Forelimb muscle (tissue), 1 donor: Measurements from ENCODE around the gene SH3RF1. TPM values are rescaled to one million over a fixed set of nuclear protein-coding genes. Genes with fewer than 3 reads are reported as not detected.

ENCODE experiments used
- DNase-seq: peaks from one replicate; pipeline ENCODE4 v3.0.0-alpha.2; 2013; ENCODE audit warnings: low read depth
- polyA plus RNA-seq: library from polyadenylated mRNA; unstranded; fragments of 120-200 nt; gene quantifications from one replicate; pipeline ENCODE4 v1.2.1, GENCODE V29; 2013; ENCODE audit not compliant: insufficient read length

The SH3RF1 gene
- polyA plus RNA-seq, 1 donor, result 19.6 TPM

DNA sequence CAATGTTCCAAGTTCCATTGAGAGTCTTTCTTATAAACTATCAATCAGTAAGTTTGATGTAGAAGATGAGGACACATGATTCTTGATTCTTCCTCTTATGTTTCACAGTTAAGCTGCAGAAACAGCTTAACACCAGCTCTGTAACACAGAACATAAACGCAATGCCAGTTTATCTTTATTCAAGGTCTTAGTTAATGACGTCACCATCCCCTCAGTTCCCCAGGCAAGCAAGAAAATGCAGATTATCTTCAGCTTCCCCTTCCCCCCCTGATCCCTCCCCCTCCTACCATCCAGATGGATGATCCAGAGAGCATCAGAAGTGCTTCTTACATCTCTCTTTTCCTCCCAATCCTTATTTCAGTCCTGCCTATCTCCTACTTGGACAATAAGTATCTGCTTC, 4.4 kb upstream of the SH3RF1 start:
- DNase-seq, result no peak

DNA sequence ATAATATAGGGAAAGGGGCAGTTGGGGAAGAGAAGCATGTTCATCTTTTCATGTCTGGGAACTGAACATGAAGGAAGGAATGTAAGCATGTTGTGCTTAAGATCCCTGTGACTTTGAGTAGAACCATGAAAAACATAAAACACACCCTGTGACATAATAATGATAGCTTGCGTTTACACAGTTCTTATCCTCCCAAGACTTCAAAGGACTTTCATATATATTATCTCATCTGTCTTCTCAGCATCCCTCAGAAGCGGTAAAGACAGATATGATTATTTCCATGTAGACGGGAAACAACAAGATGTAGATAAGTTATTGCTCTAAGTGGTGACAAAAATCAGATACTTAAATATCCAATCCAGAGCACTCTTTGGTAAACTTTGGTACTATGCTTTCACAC, 3.3 kb upstream of the SH3RF1 start:
- DNase-seq, result no peak

DNA sequence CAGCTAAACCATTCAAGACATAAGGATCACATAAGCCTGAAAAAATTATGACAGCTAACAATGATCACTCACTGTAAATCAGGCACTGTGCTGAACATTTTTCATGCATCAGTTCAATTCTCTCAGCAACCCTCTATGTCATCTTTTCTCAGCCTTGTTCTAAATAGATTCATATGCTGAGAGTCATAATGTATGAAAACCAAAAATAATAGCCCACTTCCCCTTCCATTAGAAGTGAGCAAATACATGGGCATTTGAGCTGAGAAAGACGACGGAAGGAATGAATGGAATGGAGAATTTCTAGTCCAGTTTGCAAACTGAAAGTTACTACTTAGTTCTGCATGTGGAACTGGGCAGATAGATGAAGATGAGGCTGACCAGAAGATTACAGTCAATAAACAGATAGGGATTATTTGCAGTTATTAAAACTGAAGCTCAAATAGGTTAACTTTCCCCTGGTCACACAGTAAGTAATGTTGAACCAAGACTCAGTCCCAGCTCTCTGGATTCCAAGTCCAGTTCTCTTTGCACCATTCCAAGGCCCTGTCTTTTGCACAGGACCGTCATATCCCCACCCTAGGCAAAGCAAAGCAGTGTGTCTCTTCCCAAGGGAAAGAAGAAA, 1.6 kb upstream of the SH3RF1 start:
- no peak for DNase-seq

DNA sequence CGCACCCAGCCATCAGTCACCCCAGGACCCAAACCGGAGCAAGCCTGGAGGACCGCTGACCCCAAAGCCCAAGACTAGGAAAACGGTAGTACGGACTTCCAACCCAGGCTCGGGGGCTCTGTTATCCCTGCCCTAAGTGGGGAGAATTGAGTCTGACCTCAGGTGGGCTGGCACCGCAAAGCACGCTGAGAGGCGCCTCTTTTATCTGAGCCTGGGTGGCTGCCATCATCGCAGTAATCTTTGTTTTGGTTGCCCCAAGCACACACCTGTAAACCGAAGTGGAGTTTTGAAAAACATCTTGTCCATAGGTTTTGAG, 894 bp upstream of the SH3RF1 start:
- no peak for DNase-seq

DNA sequence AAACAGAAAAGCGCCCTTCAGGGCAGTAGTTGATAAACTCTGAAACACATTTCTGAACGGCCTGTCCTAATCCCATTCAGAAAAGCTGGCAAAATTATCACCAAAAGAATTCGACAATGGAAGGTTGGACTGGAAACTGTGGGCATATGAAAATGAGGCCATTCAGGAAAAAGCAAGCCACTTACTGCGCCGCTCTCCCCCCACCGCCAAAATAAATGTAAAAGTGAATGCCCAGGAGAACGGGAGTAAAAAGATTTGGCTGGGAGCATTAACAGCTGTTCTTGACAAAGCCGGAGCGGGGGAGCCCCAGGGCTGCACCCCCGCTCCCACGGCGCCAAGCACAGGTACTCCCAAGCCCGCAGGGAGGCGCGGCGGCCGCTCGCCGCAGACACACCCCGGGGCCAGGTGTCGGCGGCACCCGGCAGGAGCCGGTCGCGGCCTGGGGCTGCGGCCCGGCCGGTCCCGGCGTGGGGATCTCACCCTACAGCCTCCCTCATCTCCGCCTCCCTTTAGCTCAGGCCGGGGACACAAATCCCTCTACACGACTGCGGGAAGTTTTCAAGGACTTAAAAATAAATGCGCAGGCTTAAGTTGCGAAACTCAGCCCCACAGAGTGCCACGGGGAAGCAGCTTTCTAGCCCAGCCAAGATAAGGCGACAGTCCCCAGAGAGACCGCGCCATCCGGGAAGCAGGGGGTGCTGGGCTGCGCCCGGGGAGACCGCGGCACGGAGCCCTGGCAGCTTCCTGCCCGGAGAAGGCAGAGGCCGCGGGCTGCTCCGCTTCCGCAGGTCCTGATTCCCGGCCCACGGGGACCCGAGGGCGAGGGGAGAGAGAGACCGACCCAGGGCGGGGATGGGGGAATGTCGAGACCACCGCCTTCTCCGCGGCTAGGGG, 593 bp downstream of the SH3RF1 start:
- DNase-seq, result no peak

DNA sequence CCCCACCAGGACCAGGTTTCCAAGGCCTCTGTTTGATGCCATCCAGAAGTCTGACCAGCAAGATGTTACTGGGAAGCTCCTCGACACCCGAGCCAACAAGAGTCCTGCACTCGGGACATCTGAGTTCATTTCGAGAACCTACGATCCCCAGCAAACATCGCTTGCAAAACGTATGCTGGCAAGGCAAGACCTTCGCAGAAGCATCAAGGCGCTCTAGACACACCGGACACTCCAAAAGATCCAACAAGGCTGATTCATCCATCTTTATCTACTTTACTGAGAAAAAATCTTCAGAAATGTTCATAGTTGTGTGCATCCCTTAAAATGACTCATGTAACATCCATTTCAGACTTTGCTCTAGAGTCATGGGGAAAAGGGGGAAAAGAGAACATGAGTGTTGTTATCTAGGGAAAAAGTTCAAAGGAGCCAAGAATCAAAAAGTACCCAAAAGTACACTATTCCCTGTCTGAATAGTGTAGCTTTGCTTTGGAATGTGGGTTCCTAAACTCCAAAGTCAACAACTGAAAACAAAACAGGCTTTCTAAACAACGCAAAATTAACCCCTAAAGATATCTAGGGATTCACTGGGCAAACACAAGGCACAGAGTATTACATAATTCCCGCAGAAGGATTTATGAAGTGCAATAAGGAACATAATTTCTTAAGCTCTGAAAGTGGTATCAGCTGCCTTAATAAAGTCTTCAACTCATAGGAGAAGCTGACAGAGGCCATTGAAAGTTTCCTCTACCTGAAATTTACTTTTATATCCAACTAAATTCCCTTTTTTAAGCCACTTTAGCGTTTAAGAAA, 1.6 kb downstream of the SH3RF1 start:
- DNase-seq, result no peak

DNA sequence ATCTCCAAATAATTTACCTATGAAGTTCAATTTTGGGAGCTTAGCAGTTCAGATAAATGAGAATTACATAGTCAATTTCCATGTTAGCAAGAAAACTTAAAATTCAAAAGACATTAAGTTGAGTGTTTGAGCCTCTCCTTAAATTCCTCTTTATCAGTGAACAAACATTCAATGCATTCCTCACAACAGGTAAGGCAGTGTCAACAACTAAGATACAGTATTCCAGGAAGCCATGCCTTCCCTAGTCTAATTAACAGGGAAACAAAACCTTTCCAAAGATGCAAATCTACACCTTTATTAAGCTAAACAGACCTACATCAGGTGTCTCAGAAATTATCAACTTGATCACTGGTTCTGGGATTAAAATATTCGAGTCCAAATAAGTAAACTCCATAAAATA, 3.7 kb downstream of the SH3RF1 start:
- no peak for DNase-seq

DNA sequence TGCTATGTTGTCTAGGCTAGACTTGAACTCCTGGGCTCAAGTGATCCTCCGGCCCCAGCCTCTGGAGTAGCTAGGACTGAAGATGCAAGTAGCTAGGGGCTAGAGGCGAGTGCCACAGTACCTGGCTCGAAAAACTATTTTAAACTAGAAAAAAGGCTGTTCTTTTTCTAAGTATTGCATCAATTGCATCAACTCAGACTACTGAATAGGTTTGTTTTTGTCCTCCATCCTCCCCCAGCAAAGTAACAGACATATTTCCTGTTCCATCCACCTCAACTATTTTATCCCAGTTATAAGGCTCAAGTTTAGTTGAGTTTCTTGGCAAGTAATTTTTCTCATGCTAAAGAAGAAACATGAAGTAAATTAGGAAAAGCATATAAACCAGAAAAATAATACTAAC, 4.1 kb downstream of the SH3RF1 start:
- no peak for DNase-seq

DNA sequence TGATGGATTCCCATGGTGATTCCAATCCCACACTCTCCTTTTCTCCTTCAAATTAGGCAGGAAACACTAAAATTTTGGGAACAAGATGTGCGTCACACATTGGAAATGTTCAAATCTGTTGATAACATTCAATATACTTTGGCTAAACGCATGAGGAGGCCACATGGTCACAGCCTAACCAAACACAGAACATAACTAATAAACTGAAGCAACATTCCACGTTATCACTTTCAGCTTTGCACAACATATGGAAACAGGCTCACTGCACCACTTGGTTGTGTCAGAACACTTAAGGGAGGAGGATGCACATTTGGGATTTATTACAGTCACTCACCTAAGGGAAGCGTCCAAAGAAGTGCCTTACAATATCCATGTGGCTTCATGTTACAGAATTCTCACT, 4.7 kb downstream of the SH3RF1 start:
- no peak for DNase-seq

DNA sequence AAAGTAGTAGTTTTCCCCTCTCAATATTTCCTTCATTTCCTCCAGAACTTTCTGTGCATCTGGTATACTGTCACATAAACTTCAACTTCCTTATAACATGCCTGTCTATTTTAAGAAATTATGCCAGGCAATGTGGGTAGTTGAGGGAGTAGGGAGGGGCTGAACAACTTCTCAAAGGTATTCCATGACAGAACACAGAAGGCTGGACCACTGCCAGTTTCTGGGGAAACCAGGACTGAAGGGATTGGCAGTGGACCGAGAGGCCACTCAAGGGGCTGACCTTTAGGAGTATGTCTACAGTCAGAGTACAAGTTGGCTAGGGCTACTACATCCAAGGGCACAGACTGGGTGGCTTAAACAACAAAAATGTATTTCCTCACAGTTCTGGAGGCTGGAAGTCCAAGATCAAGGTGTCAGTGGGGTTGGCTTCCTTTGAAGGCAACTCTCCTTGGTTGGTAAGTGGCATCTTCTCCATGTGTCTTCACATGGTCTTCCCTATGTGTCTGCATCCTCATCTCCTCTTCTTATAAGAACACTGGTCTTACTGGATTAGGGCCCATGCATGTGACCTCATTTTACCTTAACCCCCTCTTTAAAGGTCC, 6.9 kb downstream of the SH3RF1 start:
- DNase-seq, result no peak

DNA sequence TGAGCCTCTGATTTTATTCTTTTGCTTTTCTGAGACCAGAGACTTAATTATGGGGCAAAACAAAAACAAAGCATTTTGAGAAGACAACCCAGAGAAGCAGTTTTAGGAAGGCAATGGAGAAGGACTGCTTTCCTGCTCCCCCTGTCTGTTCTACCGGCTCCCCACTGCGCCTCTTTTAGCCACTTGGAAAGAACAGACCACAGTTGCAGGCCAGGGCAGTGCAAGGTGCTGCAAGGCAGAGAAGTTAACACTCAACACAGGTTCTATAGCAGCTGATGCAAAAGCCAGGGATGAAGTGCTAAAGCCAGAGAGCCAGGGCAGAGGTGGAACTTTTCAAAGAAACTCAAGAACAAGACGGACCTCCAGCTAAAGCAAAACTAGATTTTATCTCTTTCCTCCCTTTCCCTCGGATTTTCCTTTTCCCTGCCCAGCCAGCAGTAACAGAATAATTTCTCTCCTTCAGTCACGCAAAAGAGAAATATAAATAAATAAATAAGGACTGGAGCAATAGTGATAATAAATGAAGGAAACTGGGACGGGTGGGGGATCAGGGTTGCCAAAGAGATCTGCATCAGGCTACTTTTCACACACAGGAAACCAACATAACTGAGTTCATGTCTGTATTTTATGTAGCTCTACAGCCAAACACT, 10.4 kb downstream of the SH3RF1 start:
- DNase-seq, result no peak

DNA sequence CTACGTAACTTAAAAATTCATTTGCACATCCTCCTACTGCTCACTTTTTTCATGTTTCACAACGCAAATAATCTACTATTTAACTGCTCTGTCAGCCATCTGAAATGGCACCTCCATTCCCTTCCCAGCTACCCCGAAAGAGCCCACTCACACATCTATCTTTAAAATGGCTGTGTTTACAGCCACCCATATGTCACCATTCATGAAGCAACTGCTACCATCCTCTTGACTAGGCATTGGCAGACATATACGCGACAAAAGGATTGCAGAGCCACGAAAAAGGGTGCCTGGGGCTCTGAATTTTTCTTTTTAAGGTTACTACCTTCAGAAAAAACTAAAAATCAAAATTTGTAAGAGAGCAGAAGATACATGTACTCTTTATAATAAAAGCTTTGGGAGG, 11.5 kb downstream of the SH3RF1 start:
- DNase-seq, result no peak

DNA sequence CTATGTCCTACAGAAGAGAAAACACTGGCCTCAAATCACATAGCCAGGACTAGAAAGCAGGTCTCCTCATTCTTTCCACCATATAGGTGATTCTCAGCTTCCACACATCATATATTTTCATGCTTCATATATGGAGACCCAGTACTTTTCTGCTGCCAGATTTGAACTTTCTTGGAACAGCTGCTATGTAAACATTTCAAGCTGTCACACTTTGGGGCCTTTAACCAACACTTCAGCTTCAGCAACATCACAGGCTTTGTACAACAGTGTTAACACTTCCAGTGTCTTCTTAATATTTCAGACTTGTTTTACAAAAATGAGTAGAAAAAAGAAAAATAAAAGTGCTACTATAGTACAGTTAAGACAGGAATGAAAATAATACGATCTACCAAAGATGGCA, 12.6 kb downstream of the SH3RF1 start:
- no peak for DNase-seq

DNA sequence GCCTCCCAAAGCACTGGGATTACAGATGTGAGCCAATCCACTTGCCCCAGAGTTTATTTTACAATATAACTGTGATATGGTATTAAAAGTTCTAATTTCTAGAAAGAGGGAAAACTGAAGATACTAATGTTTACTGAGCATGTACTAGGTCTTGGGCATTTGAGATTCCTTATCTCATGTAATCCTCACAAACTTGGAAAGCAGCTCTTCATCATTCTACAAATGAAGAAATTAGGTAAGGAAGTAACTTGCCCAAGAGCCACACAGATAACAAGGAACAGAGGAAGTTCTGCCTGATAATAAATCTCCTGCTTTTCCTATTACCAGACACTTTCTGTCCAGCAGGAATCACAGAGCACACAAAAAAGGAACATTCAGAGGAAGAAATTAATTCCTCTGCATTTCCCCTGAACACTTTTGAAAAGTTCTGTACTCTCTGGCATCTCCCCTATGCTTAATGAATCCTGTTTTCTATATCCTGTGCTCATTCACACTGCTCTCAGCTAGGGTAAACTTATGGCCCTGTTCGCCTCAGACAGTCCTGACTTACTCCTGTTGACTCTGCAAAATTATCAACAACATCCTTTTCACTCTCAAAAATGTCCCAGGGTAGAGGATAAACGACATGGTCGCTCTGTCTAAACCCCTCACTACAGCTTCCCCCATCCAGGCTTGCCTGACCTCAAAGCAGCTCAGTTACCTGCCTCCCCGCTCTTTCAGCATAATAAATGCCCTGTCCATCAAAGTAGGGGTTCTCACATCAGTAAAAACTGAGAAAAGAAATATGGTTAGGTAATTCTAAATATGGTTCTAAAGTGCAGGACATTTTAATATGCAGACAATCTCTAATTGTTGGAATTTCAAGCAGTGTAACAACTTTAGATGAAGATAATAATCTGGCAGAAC, 13.6 kb downstream of the SH3RF1 start:
- DNase-seq, result no peak

DNA sequence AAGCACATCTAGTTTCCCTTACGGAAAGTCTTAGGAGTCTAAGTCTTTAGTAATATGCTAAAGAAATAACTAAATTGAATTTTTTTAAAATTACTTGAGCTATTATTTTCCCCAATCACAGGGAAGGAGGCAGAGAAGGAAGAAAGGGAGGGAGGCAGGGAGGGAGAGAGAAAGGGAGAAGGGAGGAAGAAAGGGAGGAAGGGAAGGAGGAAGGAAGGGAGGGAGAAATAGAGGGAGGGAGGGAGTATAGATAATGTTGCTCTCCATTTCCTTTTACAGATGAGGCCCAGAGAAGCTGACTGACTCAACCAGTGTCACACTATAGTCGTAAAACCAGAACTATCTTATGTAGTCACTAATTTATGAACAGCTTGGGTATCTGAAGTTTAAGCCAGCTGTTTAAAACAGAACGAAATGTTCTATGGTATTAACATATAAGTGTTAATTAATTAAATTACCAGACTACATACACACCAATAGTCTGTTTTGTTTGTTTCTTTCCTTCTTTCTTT, 14.6 kb downstream of the SH3RF1 start:
- no peak for DNase-seq

DNA sequence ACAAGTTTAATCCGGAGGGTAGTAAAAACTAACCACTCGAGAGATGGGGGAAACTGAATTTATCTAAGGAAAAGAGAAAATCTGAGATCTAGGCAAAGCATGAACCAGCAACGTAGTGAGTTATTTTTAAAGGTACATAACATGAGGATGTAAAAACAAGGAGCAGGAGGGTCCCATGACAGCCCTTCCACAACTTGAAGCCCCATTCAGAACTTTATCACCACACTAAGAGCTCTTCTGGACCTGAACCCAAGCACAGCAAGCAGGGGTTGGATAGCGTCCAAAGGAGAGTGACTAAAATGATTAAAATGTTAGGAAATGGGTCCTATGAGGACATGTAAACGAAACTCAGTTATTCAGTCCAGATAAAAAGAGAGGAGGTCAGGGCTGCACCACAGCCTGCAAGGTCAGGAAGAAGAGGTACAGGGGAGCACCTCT, 16.2 kb downstream of the SH3RF1 start:
- DNase-seq, result no peak

DNA sequence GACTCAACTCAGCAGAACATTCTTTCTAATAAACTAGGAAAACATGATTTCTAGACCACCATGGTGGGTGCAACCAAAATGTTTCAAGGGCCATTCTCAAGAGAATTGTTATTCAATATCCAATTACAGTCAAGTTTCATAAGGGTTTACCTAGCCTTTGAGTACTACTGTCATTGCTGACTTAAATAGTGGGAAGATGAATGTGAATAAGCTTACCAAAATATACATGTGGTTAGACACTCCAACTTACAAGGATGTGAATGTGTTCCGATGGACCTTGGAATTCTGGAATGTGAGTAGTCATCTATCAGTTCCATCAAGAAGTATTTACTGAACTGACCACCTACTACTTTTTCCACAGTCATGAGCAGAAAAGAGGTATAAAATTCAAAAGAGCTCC, 16.9 kb downstream of the SH3RF1 start:
- DNase-seq, result no peak

DNA sequence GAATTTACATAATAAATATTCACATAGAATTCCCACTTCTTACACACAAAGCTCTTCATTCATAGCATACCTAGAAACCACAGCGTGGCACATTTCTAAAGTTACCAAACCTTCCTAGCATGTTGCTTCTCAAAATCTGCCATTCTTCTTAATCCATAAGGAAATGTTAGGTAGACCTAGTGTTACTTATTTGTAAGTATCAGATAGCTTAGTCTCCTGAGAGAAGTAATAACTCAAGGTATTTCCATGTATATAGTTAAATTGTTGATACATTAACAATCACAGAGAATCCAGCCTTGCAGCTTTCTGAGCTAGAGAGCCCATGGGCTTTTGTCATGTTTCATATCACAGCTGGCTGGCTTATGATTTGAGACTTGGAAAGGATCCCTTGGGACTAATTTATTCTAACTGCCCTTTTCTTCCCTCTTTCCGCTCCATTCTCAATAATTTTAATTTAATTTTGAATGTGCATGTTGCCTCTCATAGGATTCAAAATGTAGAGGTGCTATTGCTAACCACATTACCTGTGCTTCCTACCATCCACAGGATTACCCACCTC, 17.6 kb downstream of the SH3RF1 start:
- no peak for DNase-seq

DNA sequence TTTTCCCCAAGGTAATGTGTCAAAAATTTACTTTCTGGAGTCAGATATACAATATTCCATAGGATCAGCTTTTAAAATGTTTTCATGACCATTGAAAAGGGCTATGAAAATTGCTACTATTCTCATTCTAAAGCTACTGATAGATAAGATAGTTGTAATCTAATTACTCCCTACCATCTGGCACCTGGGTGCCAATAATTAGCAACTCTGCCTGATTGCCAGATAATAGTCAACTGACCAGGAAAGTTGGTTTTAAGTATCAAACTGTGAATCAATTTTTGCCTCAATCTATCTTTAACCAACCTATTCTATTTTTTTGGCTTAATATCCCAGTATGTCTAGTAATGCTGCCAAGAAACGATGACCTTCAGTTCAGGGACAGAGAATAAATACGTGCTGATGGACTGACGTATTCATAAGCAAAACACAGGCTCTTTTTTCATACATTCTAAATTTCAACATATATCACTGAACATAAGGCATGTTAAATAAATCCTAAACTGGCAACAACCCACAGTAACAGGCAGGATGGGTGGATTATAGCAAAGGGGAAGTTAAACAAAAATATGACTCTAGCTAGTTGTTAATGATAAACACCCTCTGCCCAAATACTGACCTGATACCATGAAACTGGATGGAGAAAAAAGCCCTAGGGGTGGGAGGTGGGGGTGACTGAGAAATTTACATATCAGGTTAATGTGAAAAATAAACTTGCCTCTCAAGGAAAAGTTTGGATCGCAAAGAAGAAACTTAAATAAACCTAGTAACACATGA, 18.2 kb downstream of the SH3RF1 start:
- DNase-seq, result no peak
